GM04503 (cell line): Measurements from ENCODE around the gene CHST15.

ENCODE experiments used
- DNase-seq: peaks from one replicate; pipeline ENCODE4 v3.0.0-alpha.2; 2012; ENCODE audit warnings: low read depth

CHST15 gene

GRCh38 chr10:124081547-124082140, 11.8 kb downstream of the CHST15 start:
- DNase-seq: no peak

- no peak for DNase-seq
Measured at GRCh38 chr10:124079864-124080263, 13.5 kb downstream of the CHST15 start.

GRCh38 chr10:124078714-124079113, 14.7 kb downstream of the CHST15 start:
- DNase-seq: no peak

- no peak for DNase-seq
Measured at GRCh38 chr10:124078028-124078427, 15.4 kb downstream of the CHST15 start.

GRCh38 chr10:124077208-124077993, 16.0 kb downstream of the CHST15 start:
- no peak for DNase-seq

- no peak for DNase-seq
Measured at GRCh38 chr10:124076148-124076733, 17.2 kb downstream of the CHST15 start.

- DNase-seq: no peak
Measured at GRCh38 chr10:124075231-124075955, 18.0 kb downstream of the CHST15 start.

GRCh38 chr10:124074501-124075109, 18.8 kb downstream of the CHST15 start:
- no peak for DNase-seq

- no peak for DNase-seq
Measured at GRCh38 chr10:124073978-124074377, 19.4 kb downstream of the CHST15 start.

- no peak for DNase-seq
Measured at GRCh38 chr10:124072541-124072940, 20.9 kb downstream of the CHST15 start.

- DNase-seq: no peak
Measured at GRCh38 chr10:124072106-124072505, 21.3 kb downstream of the CHST15 start.

- no peak for DNase-seq
Measured at GRCh38 chr10:124071141-124071540, 22.3 kb downstream of the CHST15 start.

- no peak for DNase-seq
Measured at GRCh38 chr10:124070666-124071065, 22.7 kb downstream of the CHST15 start.

- DNase-seq: no peak
Measured at GRCh38 chr10:124069341-124070264, 23.8 kb downstream of the CHST15 start.

GRCh38 chr10:124068929-124069328, 24.5 kb downstream of the CHST15 start:
- no peak for DNase-seq

- DNase-seq: no peak
Measured at GRCh38 chr10:124067825-124068400, 25.5 kb downstream of the CHST15 start.

GRCh38 chr10:124066781-124067714, 26.4 kb downstream of the CHST15 start:
- DNase-seq: no peak

- DNase-seq: no peak
Measured at GRCh38 chr10:124066126-124066700, 27.2 kb downstream of the CHST15 start.
